Osteoblast (primary cell): ENCODE measurements around the gene DCHS1. TPM values are rescaled to one million over a fixed set of nuclear protein-coding genes. Genes with fewer than 3 reads are reported as not detected.

Experiments
- DNase-seq: peaks from one replicate; pipeline ENCODE4 v3.0.0; 2011; ENCODE audit warnings: low spot score, mixed read lengths; ENCODE audit not compliant: insufficient read length; ENCODE audit errors: missing footprints
- H2AFZ ChIP-seq: 2 replicates; pipeline ENCODE4 v1.6.0; 2011; ENCODE audit warnings: mild to moderate bottlenecking, low read length
- H3K27ac ChIP-seq: 2 replicates; pipeline ENCODE4 v1.5.1; 2011; ENCODE audit warnings: mild to moderate bottlenecking, low read depth, low read length, moderate library complexity
- H3K27me3 ChIP-seq: 2 replicates; pipeline ENCODE4 v1.6.0; 2012; ENCODE audit warnings: mild to moderate bottlenecking, control low read depth, inconsistent platforms, low read length, moderate library complexity; ENCODE audit not compliant: insufficient read depth
- H3K36me3 ChIP-seq: 2 replicates; pipeline ENCODE4 v1.5.1; 2011; ENCODE audit warnings: mild to moderate bottlenecking, low read length, control low read depth, moderate library complexity; ENCODE audit not compliant: insufficient read depth
- H3K4me1 ChIP-seq: 2 replicates; pipeline ENCODE4 v1.5.1; 2011; ENCODE audit warnings: mild to moderate bottlenecking, low read length, control low read depth, moderate library complexity; ENCODE audit not compliant: insufficient read depth
- H3K4me2 ChIP-seq: 2 replicates; pipeline ENCODE4 v1.6.0; 2011; ENCODE audit warnings: mild to moderate bottlenecking, low read length; ENCODE audit not compliant: insufficient read depth
- H3K4me3 ChIP-seq: fragments of 200-600 bp; sonication (generic); 3 replicates; pipeline ENCODE4 v1.5.1; 2012; ENCODE audit warnings: mild to moderate bottlenecking, low read length, inconsistent platforms; ENCODE audit not compliant: insufficient read depth
- H3K79me2 ChIP-seq: 2 replicates; pipeline ENCODE4 v1.6.0; 2012; ENCODE audit warnings: mild to moderate bottlenecking, low read length, control low read depth, inconsistent platforms; ENCODE audit not compliant: insufficient read depth
- H3K9me3 ChIP-seq: 2 replicates; pipeline ENCODE4 v1.5.1; 2011; ENCODE audit warnings: low read depth, low read length, control low read depth
- H4K20me1 ChIP-seq: 2 replicates; pipeline ENCODE4 v1.6.0; 2012; ENCODE audit warnings: mild to moderate bottlenecking, low read length, control low read depth; ENCODE audit not compliant: insufficient read depth
- CTCF ChIP-seq: IDR thresholded peaks from 2 replicates; pipeline ENCODE4 v1.5.1; 2011; ENCODE audit warnings: mild to moderate bottlenecking, low read depth, low read length, moderate library complexity; ENCODE audit errors: extremely low read depth
- total RNA-seq: library from RNA; depleted of rRNA; stranded (reverse); fragments of >200 nt; gene quantifications from 2 replicates; pipeline ENCODE4 v1.2.3, GENCODE V29; 2012

The DCHS1 gene
- total RNA-seq, 1 donor, result 1.1 TPM

GRCh38 chr11:6663794-6664469 is 8.3 kb upstream of the DCHS1 start:
- Histone ChIP-seq H3K36me3 (no peaks in the 10 kb centered on the region), H3K9me3 (no peaks in the 10 kb centered on the region), H3K4me1 (no peaks in the 10 kb centered on the region), H3K27ac (no peak overlapping the region), H3K4me2 (no peak overlapping the region), H2AFZ (no peak overlapping the region), H3K79me2 (no peaks in the 10 kb centered on the region), H3K27me3 (peaks cover 10% of the 10 kb centered on the region), H3K4me3 (no peak overlapping the region), H4K20me1 (no peaks in the 10 kb centered on the region)
- no peak for DNase-seq
- no peak for TF ChIP-seq CTCF

- Histone ChIP-seq H3K9me3 (no peaks in the 10 kb centered on the region), H3K4me3 (no peak overlapping the region), H3K27me3 (peaks cover 41% of the 10 kb centered on the region), H3K36me3 (no peaks in the 10 kb centered on the region), H2AFZ (no peak overlapping the region), H3K79me2 (no peaks in the 10 kb centered on the region), H3K4me2 (no peak overlapping the region), H3K4me1 (peaks cover 4% of the 10 kb centered on the region), H4K20me1 (no peaks in the 10 kb centered on the region), H3K27ac (no peak overlapping the region)
- DNase-seq, result no peak
- TF ChIP-seq CTCF, result no peak
Observed at GRCh38 chr11:6660712-6661111, 5.1 kb upstream of the DCHS1 start.

- Histone ChIP-seq H3K27ac (no peak overlapping the region), H2AFZ (no peak overlapping the region), H3K36me3 (no peaks in the 10 kb centered on the region), H3K4me3 (no peak overlapping the region), H3K27me3 (peaks cover 56% of the 10 kb centered on the region), H3K4me2 (no peak overlapping the region), H4K20me1 (no peaks in the 10 kb centered on the region), H3K79me2 (no peaks in the 10 kb centered on the region), H3K4me1 (peaks cover 4% of the 10 kb centered on the region), H3K9me3 (no peaks in the 10 kb centered on the region)
- TF ChIP-seq CTCF, result no peak
- DNase-seq, result no peak
Observed at GRCh38 chr11:6658647-6659046, 3.0 kb upstream of the DCHS1 start.

- no peak overlapping the region for H3K4me2 ChIP-seq
- H3K4me3 ChIP-seq, result no peak overlapping the region
- no peak for TF ChIP-seq CTCF
- H4K20me1 ChIP-seq, result no peaks in the 10 kb centered on the region
- no peak for DNase-seq
- H3K27me3 ChIP-seq, result peaks cover 67% of the 10 kb centered on the region
- H3K27ac ChIP-seq, result no peak overlapping the region
- H3K36me3 ChIP-seq, result no peaks in the 10 kb centered on the region
- H3K9me3 ChIP-seq, result no peaks in the 10 kb centered on the region
- peaks cover 4% of the 10 kb centered on the region for H3K4me1 ChIP-seq
- H2AFZ ChIP-seq, result no peak overlapping the region
- no peaks in the 10 kb centered on the region for H3K79me2 ChIP-seq
Observed at GRCh38 chr11:6657346-6657745, 1.7 kb upstream of the DCHS1 start.
